GM18508 (cell line): ENCODE results near the gene CCDC88B.
"Not testable (repeated sequence)": the region's sequence is repeated elsewhere in the genome, so short reads cannot be mapped to it uniquely, and the experiment has no call there.

ENCODE experiments used
- ATAC-seq: cut with Tn5 transposase; IDR thresholded peaks from one replicate; pipeline ENCODE4 v1.9.1; 2021; ENCODE audit warnings: moderate number of reproducible peaks; ENCODE audit not compliant: insufficient read depth, unreplicated experiment

Gene CCDC88B

DNA sequence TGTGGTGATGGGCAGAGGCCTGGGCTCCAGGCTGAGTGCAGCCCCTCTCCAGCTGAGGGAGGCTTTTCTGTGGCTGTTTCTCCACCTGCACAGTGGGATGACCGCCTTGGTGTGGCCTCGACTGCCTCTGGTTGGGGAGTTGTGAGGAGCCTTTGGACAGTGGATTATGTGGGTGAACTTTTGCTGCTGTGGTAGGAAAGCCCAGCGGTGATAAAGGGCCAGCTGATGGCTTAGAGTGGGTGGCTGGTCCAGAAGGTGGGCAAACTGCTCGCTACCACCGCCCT is 36.0 kb upstream of the CCDC88B start:
- no peak for ATAC-seq

DNA sequence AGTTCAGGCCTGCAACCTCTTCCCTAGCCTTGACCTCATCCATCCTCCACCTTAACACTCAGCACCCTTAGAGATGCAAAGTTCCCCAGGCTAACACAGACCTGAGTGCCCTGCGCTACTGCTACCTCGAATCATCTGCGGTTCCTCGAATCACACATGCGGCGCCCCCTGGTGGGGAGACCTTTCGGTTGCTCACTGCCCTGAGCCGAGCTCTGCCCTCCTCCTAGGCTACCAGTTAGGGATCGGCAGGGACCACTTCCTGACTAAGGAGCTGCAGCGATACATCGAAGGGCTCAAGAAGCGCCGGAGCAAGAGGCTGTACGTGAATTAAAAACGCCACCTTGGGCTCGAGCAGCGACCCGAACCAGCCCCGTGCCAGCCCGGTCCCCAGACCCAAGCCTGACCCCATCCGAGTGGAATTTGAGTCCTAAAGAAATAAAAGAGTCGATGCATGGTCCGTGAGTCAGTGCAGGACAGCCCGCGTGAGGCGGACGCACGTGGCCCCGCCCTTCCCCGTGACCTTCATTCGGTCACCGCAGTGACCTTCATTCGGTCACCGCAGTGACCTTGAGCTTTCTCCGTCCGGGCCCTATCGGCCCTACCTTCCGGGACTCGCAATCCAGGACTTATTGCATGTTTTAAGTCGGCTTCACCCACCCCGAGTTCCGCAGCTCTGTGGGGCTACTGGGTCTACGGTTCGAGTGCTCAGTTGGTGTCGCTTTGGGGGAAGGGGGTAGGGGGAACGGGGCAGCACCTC is 35.5 kb upstream of the CCDC88B start:
- peak; percentile 21 for ATAC-seq

DNA sequence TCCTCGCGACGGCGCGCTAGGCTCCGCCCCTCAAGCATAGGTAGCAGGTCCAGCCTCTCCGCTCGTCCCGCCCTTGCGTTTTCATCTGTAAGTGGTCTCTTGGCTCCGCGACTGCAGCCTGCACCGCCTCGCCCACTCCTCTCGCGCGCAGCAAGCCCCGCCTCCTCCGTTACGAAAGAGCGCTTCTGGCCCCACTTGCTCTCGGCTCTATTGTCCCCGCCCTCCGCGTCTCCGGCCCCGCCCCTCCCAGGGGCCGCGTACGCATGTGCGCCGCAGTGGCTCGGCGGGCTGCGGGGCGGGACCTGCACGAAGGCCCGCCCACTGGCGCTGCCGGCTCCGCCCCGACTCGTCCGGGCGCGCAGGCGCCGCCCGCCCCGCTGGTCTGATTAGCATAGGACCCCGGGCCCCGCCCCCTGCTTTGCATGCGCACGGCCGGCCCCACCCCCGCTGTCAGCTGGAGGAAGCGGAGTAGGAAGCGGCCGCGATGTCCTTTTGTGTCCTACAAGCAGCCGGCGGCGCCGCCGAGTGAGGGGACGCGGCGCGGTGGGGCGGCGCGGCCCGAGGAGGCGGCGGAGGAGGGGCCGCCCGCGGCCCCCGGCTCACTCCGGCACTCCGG is 34.8 kb upstream of the CCDC88B start, which contains the start of gene ESRRA:
ESRRA (plus strand) TSS at position 450 of the 616 bp plus-strand sequence. CDS start 1,656 bp downstream, outside the sequence.
- ATAC-seq, result peak; percentile 48

DNA sequence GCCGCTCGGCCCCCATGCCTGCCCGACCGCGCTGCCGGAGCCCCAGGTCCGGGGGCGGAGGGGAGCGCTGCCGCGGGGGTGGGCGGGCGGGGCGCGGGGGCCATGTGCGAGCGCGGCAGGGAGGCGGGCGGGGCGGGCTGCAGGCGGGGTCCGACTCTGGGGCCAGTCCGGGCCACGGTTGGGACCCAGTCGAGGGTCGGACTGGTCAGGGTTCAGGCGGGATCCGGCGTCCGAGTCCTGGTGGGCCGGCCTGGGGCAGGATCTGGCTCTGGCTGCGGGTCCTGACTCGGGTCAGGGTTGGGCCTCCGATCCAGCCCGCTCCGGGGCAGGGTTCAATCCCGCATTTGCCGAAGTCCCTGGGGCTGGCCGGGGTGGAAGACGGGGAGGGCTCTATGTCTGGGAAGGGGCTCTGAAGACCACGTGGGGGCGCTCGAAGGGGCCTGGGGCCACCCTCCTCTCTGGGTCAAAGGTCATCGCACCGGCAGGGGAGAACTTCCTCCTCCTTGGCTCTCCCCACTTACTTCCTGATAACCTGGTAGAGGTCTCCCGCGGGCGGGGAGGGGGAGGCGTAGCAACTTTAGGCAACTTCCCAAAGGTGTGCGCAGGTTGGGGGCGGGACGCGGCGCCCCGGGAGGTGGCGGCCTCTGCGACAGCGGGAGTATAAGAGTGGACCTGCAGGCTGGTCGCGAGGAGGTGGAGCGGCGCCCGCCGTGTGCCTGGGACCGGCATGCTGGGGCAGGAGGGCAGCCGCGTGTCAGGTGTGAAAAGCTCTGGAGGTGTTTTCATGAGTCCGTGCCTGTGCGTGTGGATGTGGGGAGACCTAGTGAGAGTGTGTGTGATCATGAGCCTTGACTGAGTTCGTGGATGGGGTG is 34.1 kb upstream of the CCDC88B start:
- no peak for ATAC-seq

DNA sequence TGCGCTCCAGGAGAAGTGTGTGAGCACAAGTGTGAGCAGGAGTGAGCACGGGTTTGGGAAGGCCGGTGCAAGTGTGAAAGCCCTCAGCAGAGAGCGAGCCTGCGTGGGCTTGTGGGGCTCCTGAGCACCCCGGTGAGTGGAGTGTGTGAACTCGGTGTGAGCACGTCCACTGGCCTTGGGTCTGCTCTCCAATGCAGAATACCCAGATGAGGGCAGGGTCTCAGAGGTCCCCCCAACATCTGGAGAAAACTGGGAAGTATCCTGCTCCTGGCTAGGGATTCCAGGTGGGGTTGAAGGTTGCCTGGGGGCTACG is 33.5 kb upstream of the CCDC88B start:
- ATAC-seq, result no peak

DNA sequence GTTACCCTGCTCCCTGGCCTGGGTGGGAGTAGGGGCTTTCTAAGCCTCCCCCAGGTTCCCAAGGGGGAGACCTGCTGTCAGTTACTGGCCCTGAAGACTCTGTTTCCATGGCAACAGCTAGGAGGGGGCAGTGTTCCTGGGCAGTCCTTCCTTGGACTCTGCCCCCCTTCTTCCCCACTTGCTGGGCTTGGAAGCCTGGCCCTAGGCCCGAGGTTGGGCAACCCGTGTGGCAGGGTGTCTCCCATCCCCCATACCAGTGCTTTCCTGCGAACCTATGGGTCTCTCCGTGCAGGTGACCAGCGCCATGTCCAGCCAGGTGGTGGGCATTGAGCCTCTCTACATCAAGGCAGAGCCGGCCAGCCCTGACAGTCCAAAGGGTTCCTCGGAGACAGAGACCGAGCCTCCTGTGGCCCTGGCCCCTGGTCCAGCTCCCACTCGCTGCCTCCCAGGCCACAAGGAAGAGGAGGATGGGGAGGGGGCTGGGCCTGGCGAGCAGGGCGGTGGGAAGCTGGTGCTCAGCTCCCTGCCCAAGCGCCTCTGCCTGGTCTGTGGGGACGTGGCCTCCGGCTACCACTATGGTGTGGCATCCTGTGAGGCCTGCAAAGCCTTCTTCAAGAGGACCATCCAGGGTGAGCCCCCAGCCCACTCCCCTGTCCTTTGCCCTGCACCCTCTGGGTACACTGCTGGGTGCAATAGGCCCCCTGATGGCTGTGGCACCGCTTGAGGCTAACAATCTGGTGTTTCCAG is 33.0 kb upstream of the CCDC88B start:
- no peak for ATAC-seq

DNA sequence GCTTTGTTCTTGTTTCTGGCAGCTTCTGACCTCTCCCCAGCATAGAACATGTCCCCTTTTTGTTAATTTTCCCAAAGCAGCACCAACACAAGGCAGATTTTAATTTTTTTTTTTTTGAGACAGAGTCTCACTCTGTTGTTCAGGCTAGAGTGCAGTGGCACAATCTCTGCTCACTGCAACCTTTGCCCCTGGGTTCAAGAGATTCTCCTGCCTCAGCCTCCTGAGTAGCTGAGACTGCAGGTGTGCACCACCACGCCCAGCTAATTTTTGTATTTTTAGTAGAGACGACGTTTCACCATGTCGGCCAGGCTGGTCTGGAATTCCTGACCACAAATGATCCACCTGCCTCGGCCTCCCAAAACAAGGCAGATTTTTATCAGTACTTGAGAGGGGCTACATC is 32.2 kb upstream of the CCDC88B start:
- ATAC-seq, result not testable (repeated sequence)

DNA sequence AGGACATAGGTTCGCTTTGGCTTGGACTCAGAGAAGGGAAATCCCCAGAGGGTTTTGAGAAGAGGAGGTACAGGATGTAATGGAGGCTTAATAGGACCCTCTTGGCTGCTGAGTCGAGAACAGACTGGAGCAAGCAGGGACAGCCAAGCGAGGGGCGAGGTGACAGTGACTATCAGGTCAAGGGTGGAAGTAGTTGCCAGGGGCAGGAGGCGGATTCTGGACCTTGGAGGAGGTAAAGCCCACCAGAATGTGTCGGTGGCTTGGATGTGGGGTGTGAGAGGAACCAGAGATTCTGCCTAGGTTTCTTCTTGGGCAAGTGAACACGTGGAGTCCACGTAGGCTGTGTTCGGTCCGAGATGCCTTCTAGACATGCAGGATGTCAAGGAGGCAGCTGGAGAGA is 27.1 kb upstream of the CCDC88B start:
- no peak for ATAC-seq

DNA sequence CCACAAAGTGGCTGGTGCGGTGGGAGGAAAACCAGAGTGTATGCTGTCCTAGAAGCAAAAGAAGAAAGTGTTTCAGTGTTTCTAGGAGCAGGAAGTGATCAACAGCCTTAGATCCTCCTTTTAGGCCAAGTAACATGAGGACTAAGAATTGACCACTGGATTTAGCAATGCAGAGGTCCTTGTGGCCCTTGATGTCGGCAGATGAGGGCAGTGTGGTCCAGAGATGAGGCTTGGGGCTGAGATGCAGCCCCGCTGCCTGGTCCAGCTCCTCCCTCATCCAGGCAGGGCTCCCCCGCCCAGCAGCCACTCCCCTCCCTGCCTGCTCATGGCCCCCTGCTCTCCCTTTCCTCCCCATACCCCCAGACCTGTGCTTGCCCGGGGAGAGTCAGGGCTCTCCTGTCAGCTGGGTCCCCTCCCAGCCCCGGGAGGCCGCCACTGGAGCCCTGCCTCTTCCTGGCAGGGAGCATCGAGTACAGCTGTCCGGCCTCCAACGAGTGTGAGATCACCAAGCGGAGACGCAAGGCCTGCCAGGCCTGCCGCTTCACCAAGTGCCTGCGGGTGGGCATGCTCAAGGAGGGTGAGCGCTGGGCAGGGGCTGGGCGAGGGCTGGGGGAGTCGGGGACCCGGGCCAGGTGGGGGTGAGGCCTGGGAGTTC is 26.4 kb upstream of the CCDC88B start:
- no peak for ATAC-seq

DNA sequence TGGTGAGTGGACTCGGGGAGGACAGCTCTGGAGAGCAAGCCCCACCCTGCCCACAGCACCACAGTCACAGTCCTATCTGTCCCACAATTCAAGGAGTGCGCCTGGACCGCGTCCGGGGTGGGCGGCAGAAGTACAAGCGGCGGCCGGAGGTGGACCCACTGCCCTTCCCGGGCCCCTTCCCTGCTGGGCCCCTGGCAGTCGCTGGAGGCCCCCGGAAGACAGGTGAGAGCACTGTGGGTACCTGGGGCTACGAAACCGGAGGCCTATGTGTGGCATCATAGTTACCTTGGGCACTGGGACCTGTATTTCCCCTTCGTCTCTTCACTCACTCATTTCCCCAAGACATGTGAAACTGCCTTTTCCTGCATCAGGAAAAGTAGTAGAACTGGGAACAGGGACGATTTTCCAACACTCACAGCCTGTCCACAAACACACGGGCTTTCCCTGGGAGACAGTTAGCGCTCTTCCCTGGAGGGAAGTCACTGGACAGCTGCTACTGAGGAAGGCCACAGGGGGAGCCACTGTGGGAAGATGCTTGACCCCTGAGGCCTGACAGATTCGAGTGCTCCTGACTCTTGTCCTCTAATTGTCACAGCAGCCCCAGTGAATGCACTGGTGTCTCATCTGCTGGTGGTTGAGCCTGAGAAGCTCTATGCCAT is 25.7 kb upstream of the CCDC88B start:
- no peak for ATAC-seq

DNA sequence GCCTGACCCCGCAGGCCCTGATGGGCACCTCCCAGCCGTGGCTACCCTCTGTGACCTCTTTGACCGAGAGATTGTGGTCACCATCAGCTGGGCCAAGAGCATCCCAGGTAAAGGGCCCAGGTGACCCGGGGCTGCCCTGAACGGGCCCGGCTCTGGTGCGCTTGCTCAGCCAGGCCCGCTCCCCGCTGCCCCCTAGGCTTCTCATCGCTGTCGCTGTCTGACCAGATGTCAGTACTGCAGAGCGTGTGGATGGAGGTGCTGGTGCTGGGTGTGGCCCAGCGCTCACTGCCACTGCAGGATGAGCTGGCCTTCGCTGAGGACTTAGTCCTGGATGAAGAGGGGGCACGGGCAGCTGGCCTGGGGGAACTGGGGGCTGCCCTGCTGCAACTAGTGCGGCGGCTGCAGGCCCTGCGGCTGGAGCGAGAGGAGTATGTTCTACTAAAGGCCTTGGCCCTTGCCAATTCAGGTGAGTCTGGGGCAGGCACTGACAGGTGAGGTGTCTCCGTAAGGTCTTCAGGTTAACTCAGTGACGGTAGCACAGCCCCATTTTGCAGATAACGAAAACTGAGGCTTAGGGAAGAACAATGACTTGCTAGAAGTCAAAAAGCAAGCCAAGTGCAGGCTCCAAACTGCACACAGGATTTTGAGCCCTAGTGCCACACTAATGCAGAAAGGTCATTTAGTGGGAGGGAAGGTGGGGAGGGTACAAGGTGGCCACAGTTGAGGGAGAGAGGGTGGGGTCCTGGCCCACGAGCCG is 25.0 kb upstream of the CCDC88B start:
- ATAC-seq, result no peak

DNA sequence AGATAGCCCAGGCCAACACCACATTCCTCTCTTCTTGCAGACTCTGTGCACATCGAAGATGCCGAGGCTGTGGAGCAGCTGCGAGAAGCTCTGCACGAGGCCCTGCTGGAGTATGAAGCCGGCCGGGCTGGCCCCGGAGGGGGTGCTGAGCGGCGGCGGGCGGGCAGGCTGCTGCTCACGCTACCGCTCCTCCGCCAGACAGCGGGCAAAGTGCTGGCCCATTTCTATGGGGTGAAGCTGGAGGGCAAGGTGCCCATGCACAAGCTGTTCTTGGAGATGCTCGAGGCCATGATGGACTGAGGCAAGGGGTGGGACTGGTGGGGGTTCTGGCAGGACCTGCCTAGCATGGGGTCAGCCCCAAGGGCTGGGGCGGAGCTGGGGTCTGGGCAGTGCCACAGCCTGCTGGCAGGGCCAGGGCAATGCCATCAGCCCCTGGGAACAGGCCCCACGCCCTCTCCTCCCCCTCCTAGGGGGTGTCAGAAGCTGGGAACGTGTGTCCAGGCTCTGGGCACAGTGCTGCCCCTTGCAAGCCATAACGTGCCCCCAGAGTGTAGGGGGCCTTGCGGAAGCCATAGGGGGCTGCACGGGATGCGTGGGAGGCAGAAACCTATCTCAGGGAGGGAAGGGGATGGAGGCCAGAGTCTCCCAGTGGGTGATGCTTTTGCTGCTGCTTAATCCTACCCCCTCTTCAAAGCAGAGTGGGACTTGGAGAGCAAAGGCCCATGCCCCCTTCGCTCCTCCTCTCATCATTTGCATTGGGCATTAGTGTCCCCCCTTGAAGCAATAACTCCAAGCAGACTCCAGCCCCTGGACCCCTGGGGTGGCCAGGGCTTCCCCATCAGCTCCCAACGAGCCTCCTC is 24.1 kb upstream of the CCDC88B start:
- ATAC-seq, result not testable (repeated sequence)

DNA sequence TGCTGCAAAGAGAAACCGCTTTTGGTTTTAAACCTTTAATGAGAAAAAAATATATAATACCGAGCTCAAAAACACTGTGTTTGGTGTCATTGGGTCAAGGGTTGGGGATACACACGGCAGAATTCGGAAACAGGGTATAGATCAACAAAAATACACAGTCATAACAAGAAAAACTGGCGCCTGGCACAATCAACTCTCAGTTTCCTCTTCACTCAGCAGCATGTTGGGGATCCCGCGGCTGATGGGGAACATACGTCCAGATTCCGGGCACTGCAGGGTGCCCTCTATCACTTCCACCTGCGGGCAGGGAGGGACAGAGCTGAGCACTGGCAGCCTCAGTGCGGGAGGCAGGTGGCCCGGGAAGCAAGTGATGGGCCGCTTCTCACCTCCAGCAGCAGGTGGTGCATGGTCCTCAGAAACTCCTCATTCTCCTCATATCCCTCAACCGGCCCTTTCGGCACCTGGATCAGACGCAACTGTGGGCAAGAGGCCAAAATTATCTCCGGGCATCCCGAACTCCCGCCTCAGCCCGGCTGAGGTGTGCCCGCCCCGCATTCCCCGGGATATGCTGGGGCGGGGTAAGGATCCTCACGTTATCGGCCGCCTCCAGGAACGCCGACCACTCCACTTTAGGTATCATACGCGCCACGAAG is 23.2 kb upstream of the CCDC88B start:
- ATAC-seq, result no peak

DNA sequence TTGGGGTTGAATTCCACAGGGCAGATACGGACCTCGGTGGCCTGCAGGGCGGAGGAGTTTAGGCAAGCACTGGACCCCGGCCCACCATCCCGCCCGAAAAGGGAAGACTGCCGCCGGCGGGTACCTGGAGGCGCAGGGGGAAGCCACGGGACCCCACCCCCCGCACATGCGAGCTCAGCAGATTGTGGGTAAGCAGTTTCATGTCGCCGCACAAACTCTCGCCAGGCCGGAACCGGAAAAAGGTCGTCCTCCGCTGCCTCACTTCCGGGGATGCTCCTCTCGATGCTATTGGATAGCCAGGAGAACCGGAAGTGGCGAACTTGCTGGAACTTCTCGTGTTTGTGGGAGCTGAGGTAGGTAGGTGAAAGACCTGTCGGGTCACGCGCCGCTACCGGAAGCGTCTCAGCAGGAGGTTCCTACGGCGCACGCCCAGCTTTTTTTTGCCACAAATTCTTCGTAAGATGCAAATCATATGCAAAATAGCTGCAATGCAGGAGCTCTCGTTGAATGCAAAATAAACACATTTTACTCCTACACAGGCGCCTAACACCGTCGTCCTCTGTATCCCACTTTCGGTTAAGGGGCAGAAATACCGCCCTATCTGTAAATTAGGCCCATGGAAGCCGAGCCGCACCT is 22.6 kb upstream of the CCDC88B start, which contains the start of gene TRMT112:
TRMT112 (minus strand) TSS at position 235 of the 636 bp plus-strand sequence; CDS start at position 202, 33 bp downstream.
- peak; percentile 45 for ATAC-seq

DNA sequence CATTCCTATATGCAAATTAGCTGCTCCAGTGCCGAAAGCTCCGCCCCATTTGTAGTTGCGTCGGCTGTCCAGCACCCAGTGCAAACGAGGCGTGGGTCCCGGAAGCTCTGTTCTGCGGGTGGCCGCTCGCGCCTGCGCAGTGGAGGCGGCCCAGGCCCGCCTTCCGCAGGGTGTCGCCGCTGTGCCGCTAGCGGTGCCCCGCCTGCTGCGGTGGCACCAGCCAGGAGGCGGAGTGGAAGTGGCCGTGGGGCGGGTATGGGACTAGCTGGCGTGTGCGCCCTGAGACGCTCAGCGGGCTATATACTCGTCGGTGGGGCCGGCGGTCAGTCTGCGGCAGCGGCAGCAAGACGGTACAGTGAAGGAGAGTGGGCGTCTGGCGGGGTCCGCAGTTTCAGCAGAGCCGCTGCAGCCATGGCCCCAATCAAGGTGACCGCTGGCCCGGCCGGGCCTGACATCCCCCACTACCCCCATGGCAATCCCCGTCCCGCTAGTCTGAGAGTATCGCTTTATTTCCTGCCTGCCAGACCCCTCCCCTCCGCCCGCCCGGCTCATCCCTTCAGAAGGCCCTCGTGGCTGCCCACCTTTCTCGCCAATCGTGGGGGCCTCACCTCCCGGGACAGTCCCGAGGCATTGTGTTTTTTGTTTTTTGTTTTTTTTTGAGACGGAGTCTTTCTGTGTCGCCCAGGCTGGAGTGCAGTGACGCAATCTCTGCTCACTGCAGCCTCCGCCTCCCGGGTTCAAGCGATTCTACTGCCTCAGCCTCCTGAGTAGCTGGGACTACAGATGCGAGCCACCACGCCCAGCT is 21.8 kb upstream of the CCDC88B start, which contains the start of gene PRDX5:
PRDX5 (plus strand) TSS at position 161 of the 805 bp plus-strand sequence; CDS start at position 256, 95 bp downstream.
- peak; percentile 36 for ATAC-seq
